K562 (cell line): ENCODE results near the gene HELZ. TPM values are rescaled to one million over a fixed set of nuclear protein-coding genes. Genes with fewer than 3 reads are reported as not detected.

ENCODE experiments used
- ATAC-seq: fragments of 200-7000 bp; cut with Tn5 transposase; 3 replicates; pipeline ENCODE4 v1.9.1; 2020; ENCODE audit warnings: moderate library complexity
- BruUV-seq: library from RNA; stranded (reverse); fragments of 400-500 nt; replicated peaks from 2 replicates; lab custom pipeline; 2021; lab: Mats Ljungman, UMichigan
- CTCF ChIA-PET: fragments of 300-600 bp; formaldehyde crosslinking; extraction: SDS; loops from one replicate; lab custom pipeline; 2021; ENCODE audit warnings: low intra/inter-chr PET ratio; lab: Yijun Ruan, JAX
- POLR2A ChIA-PET: fragments of 300-600, 350-650 bp; sonication (Branson Sonifier 250); formaldehyde crosslinking; extraction: SDS; loops from one replicate; lab custom pipeline; 2021; ENCODE audit warnings: antibody characterized with exemption, inconsistent platforms; lab: Yijun Ruan, JAX
- DNase-seq, 4 experiments: peaks; one replicate each; pipeline versions ENCODE4 v3.0.0 to v3.0.0-alpha.2; 2011 to 2018; ENCODE audit warnings: low spot score in 3 of 4, mixed read lengths in 3 of 4; ENCODE audit errors: extremely low read depth in 1 of 4
- FAIRE-seq: peaks from 2 replicates; lab custom pipeline; 2011; peaks lifted over from hg19 to GRCh38; lab: Jason Lieb, UNC
- H2AFZ ChIP-seq: 2 replicates; pipeline ENCODE4 v1.6.0; 2011; ENCODE audit warnings: low read depth, low read length, control low read depth, inconsistent platforms
- H3K27ac ChIP-seq: fragments of 200-600 bp; 3 replicates; pipeline ENCODE4 v1.8.0; 2011; ENCODE audit warnings: low read depth, mild to moderate bottlenecking, control low read depth, inconsistent platforms, low read length, moderate library complexity, mixed read lengths; ENCODE audit errors: extremely low read depth
- H3K27me3 ChIP-seq, 2 experiments: fragments of 300-600 bp in 1 of 2; 2 replicates in 1 of 2; 3 replicates in 1 of 2; pipeline versions ENCODE4 v1.6.0 to v1.8.0; 2011; ENCODE audit warnings: inconsistent platforms in 2 of 2, low read length in 2 of 2, mild to moderate bottlenecking in 1 of 2, mixed read lengths in 1 of 2, moderate library complexity in 1 of 2; ENCODE audit not compliant: control insufficient read depth in 2 of 2, insufficient read depth in 2 of 2
- H3K36me3 ChIP-seq: fragments of 300-600 bp; 3 replicates; pipeline ENCODE4 v1.8.0; 2011; ENCODE audit warnings: mild to moderate bottlenecking, low read length, inconsistent platforms; ENCODE audit not compliant: control insufficient read depth, insufficient read depth
- H3K4me1 ChIP-seq, 2 experiments: fragments of 200-600 bp in 1 of 2; replicated peaks in 1 of 2; 2 replicates in 1 of 2; 3 replicates in 1 of 2; pipeline versions ENCODE4 v1.5.1 to v1.8.0; 2011; ENCODE audit warnings: inconsistent platforms in 2 of 2, low read length in 2 of 2, mild to moderate bottlenecking in 1 of 2, mixed read lengths in 1 of 2, moderate library complexity in 1 of 2; ENCODE audit not compliant: control insufficient read depth in 2 of 2, insufficient read depth in 2 of 2
- H3K4me2 ChIP-seq: 2 replicates; pipeline ENCODE4 v1.6.1; 2011; ENCODE audit warnings: low read length, control low read depth, inconsistent platforms, mixed read lengths; ENCODE audit not compliant: insufficient read depth
- H3K4me3 ChIP-seq: fragments of 200-600 bp; sonication (generic), shearing (Covaris generic); 2 replicates; pipeline ENCODE4 v1.5.1; 2016; ENCODE audit warnings: control low read depth, inconsistent platforms
- H3K79me2 ChIP-seq: fragments of 200-600 bp; 3 replicates; pipeline ENCODE4 v1.8.0; 2011; ENCODE audit warnings: low read length, inconsistent platforms; ENCODE audit not compliant: control insufficient read depth, insufficient read depth
- H3K9ac ChIP-seq, 2 experiments: 2 replicates each; pipeline versions ENCODE4 v1.6.0 to v1.6.1; 2011; ENCODE audit warnings: low read depth in 2 of 2, low read length in 2 of 2, control low read depth in 1 of 2, inconsistent platforms in 1 of 2, mild to moderate bottlenecking in 1 of 2, mixed read lengths in 1 of 2; ENCODE audit not compliant: insufficient read depth in 1 of 2
- H3K9me1 ChIP-seq: one replicate; pipeline ENCODE4 v1.6.0; 2011; ENCODE audit warnings: inconsistent platforms, mild to moderate bottlenecking, low read length, moderate library complexity; ENCODE audit not compliant: control insufficient read depth, insufficient read depth
- H3K9me3 ChIP-seq: replicated peaks from 2 replicates; pipeline ENCODE4 v1.5.1; 2011; ENCODE audit warnings: low read depth, low read length, inconsistent platforms; ENCODE audit not compliant: control insufficient read depth, insufficient read depth
- H4K20me1 ChIP-seq: replicated peaks from 2 replicates; pipeline ENCODE4 v1.6.1; 2011; ENCODE audit warnings: low read length, inconsistent platforms, mixed read lengths; ENCODE audit not compliant: control insufficient read depth, insufficient read depth
- ASH1L ChIP-seq: fragments of 450-650 bp; IDR thresholded peaks from 2 replicates; pipeline ENCODE4 v1.6.1; 2018; ENCODE audit warnings: borderline replicate concordance, mild to moderate bottlenecking, low read depth; ENCODE audit not compliant: partially characterized antibody
- BRCA1 ChIP-seq, 2 experiments: fragments of 450-650 bp in 1 of 2; sonication (generic) in 1 of 2; formaldehyde crosslinking in 1 of 2; IDR thresholded peaks; 2 replicates each; pipeline versions ENCODE4 v1.5.0 to v1.6.1; 2017 to 2020; ENCODE audit warnings: mild to moderate bottlenecking in 1 of 2, missing genetic modification reagents in 1 of 2
- DEAF1 ChIP-seq: fragments of 450-650 bp; formaldehyde crosslinking; IDR thresholded peaks from 2 replicates; pipeline ENCODE4 v1.4.0; 2020; ENCODE audit warnings: mild to moderate bottlenecking, moderate library complexity
- GABPB2 ChIP-seq: fragments of 250-450 bp; sonication (Bioruptor Pico); conservative IDR thresholded peaks from 2 replicates; pipeline ENCODE4 v1.5.1; 2021; ENCODE audit warnings: mild to moderate bottlenecking
- HDAC6 ChIP-seq: IDR thresholded peaks from 2 replicates; pipeline ENCODE4 v1.6.1; 2012; ENCODE audit warnings: low read depth, mild to moderate bottlenecking, control low read depth, inconsistent platforms, low read length, moderate library complexity
- HEY1 ChIP-seq: fragments of 250-450 bp; sonication (Bioruptor Pico); IDR thresholded peaks from 2 replicates; pipeline ENCODE4 v1.5.0; 2020; ENCODE audit warnings: mild to moderate bottlenecking, moderate library complexity, borderline replicate concordance
- KAT8 ChIP-seq: fragments of 450-650 bp; IDR thresholded peaks from 2 replicates; pipeline ENCODE4 v1.6.1; 2016; ENCODE audit warnings: low read depth, mild to moderate bottlenecking
- MEIS2 ChIP-seq: fragments of 450-650 bp; IDR thresholded peaks from 2 replicates; pipeline ENCODE4 v1.6.1; 2014; ENCODE audit warnings: mild to moderate bottlenecking; ENCODE audit not compliant: partially characterized antibody
- POLR2H ChIP-seq: IDR thresholded peaks from 2 replicates; pipeline ENCODE4 v1.6.1; 2016; ENCODE audit warnings: missing genetic modification characterization, low read depth, mild to moderate bottlenecking, control low read depth, missing compliant biosample characterization, moderate library complexity
- WHSC1 ChIP-seq: IDR thresholded peaks from one replicate; pipeline ENCODE4 v1.6.1; 2012; ENCODE audit warnings: low read length, control low read depth, inconsistent platforms
- ZNF121 ChIP-seq: sonication (generic); formaldehyde crosslinking; conservative IDR thresholded peaks from 2 replicates; pipeline ENCODE4 v1.8.0; 2022; ENCODE audit warnings: missing genetic modification reagents
- ZNF311 ChIP-seq: fragments of 250-450 bp; sonication (Bioruptor Pico); IDR thresholded peaks from 2 replicates; pipeline ENCODE4 v1.4.0; 2020; ENCODE audit warnings: mild to moderate bottlenecking, moderate library complexity
- ZNF586 ChIP-seq: fragments of 450-650 bp; formaldehyde crosslinking; conservative IDR thresholded peaks from 2 replicates; pipeline ENCODE4 v1.4.0; 2020; ENCODE audit warnings: mild to moderate bottlenecking, moderate library complexity
- in situ Hi-C: fragments of 300-500 bp; cut with MboI; formaldehyde crosslinking; loops from 4 replicates; pipeline ENCODE4 v1.15.0; 2018; ENCODE audit warnings: inconsistent platforms, mixed read lengths
- intact Hi-C: fragments of 100-400 bp; cut with micrococcal nuclease; formaldehyde crosslinking; loops from 2 replicates; pipeline ENCODE4 v1.14.2; 2022
- polyA plus RNA-seq, 8 experiments: library from polyadenylated mRNA; depleted of rRNA in 4 of 8; stranded (reverse) in 5 of 8; unstranded in 3 of 8; fragments of >200 nt; fragmentation: Nextera tagmentation in 2 of 8; fragmentation: Illumina TruSeq in 1 of 8; extraction: Ambion mirVana in 2 of 8; extraction: Trizol in 1 of 8; gene quantifications; 2 replicates each; pipeline versions ENCODE4 v1.2.1 to v1.2.3, GENCODE V29; 2011 to 2014; ENCODE audit warnings: inconsistent platforms in 1 of 8, missing spikeins in 1 of 8
- total RNA-seq, 7 experiments: library from RNA; depleted of rRNA in 6 of 7; stranded (reverse); fragments of >200 nt in 6 of 7; fragmentation: Illumina TruSeq in 2 of 7; extraction: Trizol in 2 of 7; gene quantifications; 2 replicates each; pipeline versions ENCODE4 v1.2.1 to v1.2.3, GENCODE V29; 2011 to 2021; ENCODE audit warnings: low replicate concordance in 1 of 7
- TF ChIP-seq, protein P1 (sequence below): sonication (generic); formaldehyde crosslinking; IDR thresholded peaks from 2 replicates; pipeline ENCODE4 v1.8.1; 2023; ENCODE audit warnings: missing genetic modification reagents, mild to moderate bottlenecking, borderline replicate concordance
- TF ChIP-seq, protein P2 (sequence below): sonication (generic); formaldehyde crosslinking; IDR thresholded peaks from 2 replicates; pipeline ENCODE4 v1.8.0; 2022; ENCODE audit warnings: missing genetic modification reagents, mild to moderate bottlenecking, borderline replicate concordance

Gene HELZ
- total and polyA plus RNA-seq, 9 of the 15 experiments (the other 6 are each of a cell fraction or from before 2014, with no cell fraction given), result 5.2 to 39.8 (median 17.3) TPM

- POLR2A ChIA-PET, result interaction anchor here (0.6 to 1.1 kb wide), 3 partner anchors 8 to 25 kb away, joined by 3 read pairs; no protein-coding TSS in a partner anchor
- Histone ChIP-seq H3K4me2 (no peak overlapping the region), H2AFZ (no peak overlapping the region), H3K9me3 (no peaks in the 10 kb centered on the region), H4K20me1 (no peaks in the 10 kb centered on the region), H3K36me3 (peaks cover 40% of the 10 kb centered on the region), H3K27ac (no peak overlapping the region), H3K4me1 (no peaks in the 10 kb centered on the region), H3K9me1 (no peaks in the 10 kb centered on the region), H3K79me2 (peaks cover 11% of the 10 kb centered on the region; the same call in 1 of the 3 replicates), H3K4me3 (no peak overlapping the region), H3K27me3 (no peaks in the 10 kb centered on the region), H3K9ac (no peak overlapping the region)
- DNase-seq (no peak), ATAC-seq (no peak), FAIRE-seq (no peak)
- BruUV-seq, result no TSS peak
- in situ Hi-C loops, result no loop called here
- CTCF ChIA-PET, result no interaction called here
- intact Hi-C loops, result no loop called here
- no peak for TF ChIP-seq ZNF311 (CRISPR knock-in tag)
- TF ChIP-seq ZNF586 (CRISPR knock-in tag), result no peak
- TF ChIP-seq BRCA1 (IDR thresholded peaks at IDR 0.05), result no peak
- no peak for TF ChIP-seq BRCA1 (CRISPR knock-in tag; IDR thresholded peaks at IDR 0.05)
- no peak for TF ChIP-seq ZNF121 (CRISPR knock-in tag)
- TF ChIP-seq GABPB2 (CRISPR knock-in tag), result no peak
- no peak for TF ChIP-seq MEIS2
- TF ChIP-seq DEAF1 (CRISPR knock-in tag), result no peak
- no peak for TF ChIP-seq POLR2H (tag)
- TF ChIP-seq KAT8, result no peak
- TF ChIP-seq HDAC6, result no peak
- TF ChIP-seq HEY1, result no peak
- TF ChIP-seq ASH1L, result no peak
- no peak for TF ChIP-seq WHSC1
- TF ChIP-seq, protein P1, sequence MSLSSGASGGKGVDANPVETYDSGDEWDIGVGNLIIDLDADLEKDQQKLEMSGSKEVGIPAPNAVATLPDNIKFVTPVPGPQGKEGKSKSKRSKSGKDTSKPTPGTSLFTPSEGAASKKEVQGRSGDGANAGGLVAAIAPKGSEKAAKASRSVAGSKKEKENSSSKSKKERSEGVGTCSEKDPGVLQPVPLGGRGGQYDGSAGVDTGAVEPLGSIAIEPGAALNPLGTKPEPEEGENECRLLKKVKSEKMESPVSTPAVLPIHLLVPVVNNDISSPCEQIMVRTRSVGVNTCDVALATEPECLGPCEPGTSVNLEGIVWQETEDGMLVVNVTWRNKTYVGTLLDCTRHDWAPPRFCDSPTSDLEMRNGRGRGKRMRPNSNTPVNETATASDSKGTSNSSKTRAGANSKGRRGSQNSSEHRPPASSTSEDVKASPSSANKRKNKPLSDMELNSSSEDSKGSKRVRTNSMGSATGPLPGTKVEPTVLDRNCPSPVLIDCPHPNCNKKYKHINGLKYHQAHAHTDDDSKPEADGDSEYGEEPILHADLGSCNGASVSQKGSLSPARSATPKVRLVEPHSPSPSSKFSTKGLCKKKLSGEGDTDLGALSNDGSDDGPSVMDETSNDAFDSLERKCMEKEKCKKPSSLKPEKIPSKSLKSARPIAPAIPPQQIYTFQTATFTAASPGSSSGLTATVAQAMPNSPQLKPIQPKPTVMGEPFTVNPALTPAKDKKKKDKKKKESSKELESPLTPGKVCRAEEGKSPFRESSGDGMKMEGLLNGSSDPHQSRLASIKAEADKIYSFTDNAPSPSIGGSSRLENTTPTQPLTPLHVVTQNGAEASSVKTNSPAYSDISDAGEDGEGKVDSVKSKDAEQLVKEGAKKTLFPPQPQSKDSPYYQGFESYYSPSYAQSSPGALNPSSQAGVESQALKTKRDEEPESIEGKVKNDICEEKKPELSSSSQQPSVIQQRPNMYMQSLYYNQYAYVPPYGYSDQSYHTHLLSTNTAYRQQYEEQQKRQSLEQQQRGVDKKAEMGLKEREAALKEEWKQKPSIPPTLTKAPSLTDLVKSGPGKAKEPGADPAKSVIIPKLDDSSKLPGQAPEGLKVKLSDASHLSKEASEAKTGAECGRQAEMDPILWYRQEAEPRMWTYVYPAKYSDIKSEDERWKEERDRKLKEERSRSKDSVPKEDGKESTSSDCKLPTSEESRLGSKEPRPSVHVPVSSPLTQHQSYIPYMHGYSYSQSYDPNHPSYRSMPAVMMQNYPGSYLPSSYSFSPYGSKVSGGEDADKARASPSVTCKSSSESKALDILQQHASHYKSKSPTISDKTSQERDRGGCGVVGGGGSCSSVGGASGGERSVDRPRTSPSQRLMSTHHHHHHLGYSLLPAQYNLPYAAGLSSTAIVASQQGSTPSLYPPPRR (CRISPR knock-in tag), result no peak
- TF ChIP-seq, protein P2, sequence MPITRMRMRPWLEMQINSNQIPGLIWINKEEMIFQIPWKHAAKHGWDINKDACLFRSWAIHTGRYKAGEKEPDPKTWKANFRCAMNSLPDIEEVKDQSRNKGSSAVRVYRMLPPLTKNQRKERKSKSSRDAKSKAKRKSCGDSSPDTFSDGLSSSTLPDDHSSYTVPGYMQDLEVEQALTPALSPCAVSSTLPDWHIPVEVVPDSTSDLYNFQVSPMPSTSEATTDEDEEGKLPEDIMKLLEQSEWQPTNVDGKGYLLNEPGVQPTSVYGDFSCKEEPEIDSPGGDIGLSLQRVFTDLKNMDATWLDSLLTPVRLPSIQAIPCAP (CRISPR knock-in tag), result no peak
Measured at GRCh38 chr17:67203818-67204217, 41.2 kb downstream of the HELZ start.
